Large intestine (tissue), 3 donors: ENCODE measurements around the gene CEP250. TPM values are rescaled to one million over a fixed set of nuclear protein-coding genes. Genes with fewer than 3 reads are reported as not detected.
A peak's percentile ranks its signal among the peaks of the same experiment; 100 is the strongest.

Experiments used
- DNase-seq, 2 donors: peaks; one replicate each; pipeline versions ENCODE4 v3.0.0 to v3.0.0-alpha.2; 2013
- H3K27ac ChIP-seq: one replicate; pipeline ENCODE4 v1.5.1; 2013; ENCODE audit warnings: low read length
- H3K27me3 ChIP-seq: 2 replicates; pipeline ENCODE4 v1.6.1; 2013; ENCODE audit warnings: low read length; ENCODE audit not compliant: control insufficient read depth, insufficient read depth
- H3K36me3 ChIP-seq: 2 replicates; pipeline ENCODE4 v1.6.1; 2013; ENCODE audit warnings: low read length; ENCODE audit not compliant: control insufficient read depth, insufficient read depth
- H3K4me1 ChIP-seq: one replicate; pipeline ENCODE4 v1.6.1; 2013; ENCODE audit warnings: low read length; ENCODE audit not compliant: control insufficient read depth, insufficient read depth
- H3K4me3 ChIP-seq: one replicate; pipeline ENCODE4 v1.5.1; 2013; ENCODE audit warnings: low read length
- H3K9me3 ChIP-seq: one replicate; pipeline ENCODE4 v1.6.1; 2013; ENCODE audit warnings: mild to moderate bottlenecking, low read depth, low read length, moderate library complexity; ENCODE audit not compliant: control insufficient read depth
- whole genome bisulfite sequencing: methylation state at CpG from one replicate; pipeline ENCODE4 v1.1.5; 2013; ENCODE audit warnings: low lambda C conversion rate; ENCODE audit not compliant: insufficient coverage; 5-methylcytosine and 5-hydroxymethylcytosine counted together
- polyA plus RNA-seq: library from polyadenylated mRNA; unstranded; fragments of 120-200 nt; gene quantifications from one replicate; pipeline ENCODE4 v1.2.1, GENCODE V29; 2013

CEP250 gene
- polyA plus RNA-seq, 1 donor = 31.0 TPM

- DNase-seq = no peak
- no peaks in the 10 kb centered on the region for H3K9me3 ChIP-seq
- H3K4me1 ChIP-seq = no peaks in the 10 kb centered on the region
- H3K36me3 ChIP-seq = peaks cover 12% of the 10 kb centered on the region
- no peaks in the 10 kb centered on the region for H3K27me3 ChIP-seq
- WGBS = no CpG with 5 or more reads among the region's 9 CpGs
- H3K27ac ChIP-seq = no peak overlapping the region
- H3K4me3 ChIP-seq = no peak overlapping the region
Measured at GRCh38 chr20:35518955-35519354, 63.6 kb downstream of the CEP250 start.

- H3K36me3 ChIP-seq = no peaks in the 10 kb centered on the region
- H3K27me3 ChIP-seq = no peaks in the 10 kb centered on the region
- no peaks in the 10 kb centered on the region for H3K4me1 ChIP-seq
- no peak for DNase-seq
- WGBS = no CpG with 5 or more reads among the region's 6 CpGs
- H3K4me3 ChIP-seq = no peak overlapping the region
- H3K9me3 ChIP-seq = no peaks in the 10 kb centered on the region
- no peak overlapping the region for H3K27ac ChIP-seq
Measured at GRCh38 chr20:35523298-35523888, 68.0 kb downstream of the CEP250 start.

GRCh38 chr20:35525639-35526038, 70.2 kb downstream of the CEP250 start:
- no CpG with 5 or more reads among the region's 1 CpG for WGBS
- H3K9me3 ChIP-seq = no peaks in the 10 kb centered on the region
- H3K27me3 ChIP-seq = no peaks in the 10 kb centered on the region
- H3K36me3 ChIP-seq = no peaks in the 10 kb centered on the region
- no peak for DNase-seq
- H3K4me3 ChIP-seq = no peak overlapping the region
- H3K27ac ChIP-seq = no peak overlapping the region
- H3K4me1 ChIP-seq = no peaks in the 10 kb centered on the region

- WGBS = 60% methylated on average over 2 of the region's 12 CpGs
Measured at GRCh38 chr20:35527122-35527769, 71.8 kb downstream of the CEP250 start.

GRCh38 chr20:35529552-35529951, 74.2 kb downstream of the CEP250 start, which contains the start of gene C20orf173:
C20orf173 (minus strand) TSS chr20:35529652; CDS start chr20:35529373, 279 bp downstream.
- WGBS = no CpG with 5 or more reads among the region's 2 CpGs
- H3K9me3 ChIP-seq = no peaks in the 10 kb centered on the region
- no peaks in the 10 kb centered on the region for H3K27me3 ChIP-seq
- no peak within 1 kb of the TSS for H3K4me3 ChIP-seq
- H3K36me3 ChIP-seq = no peaks in the 10 kb centered on the region
- DNase-seq = no peak
- no peaks in the 10 kb centered on the region for H3K4me1 ChIP-seq
- H3K27ac ChIP-seq = no peak within 1 kb of the TSS

More at GRCh38 chr20:35527122-35527769, 71.8 kb downstream of the CEP250 start:
- H3K27ac ChIP-seq = no peak overlapping the region
- no peaks in the 10 kb centered on the region for H3K27me3 ChIP-seq
- no peaks in the 10 kb centered on the region for H3K36me3 ChIP-seq
- no peaks in the 10 kb centered on the region for H3K9me3 ChIP-seq
- DNase-seq = no peak
- no peaks in the 10 kb centered on the region for H3K4me1 ChIP-seq
- no peak overlapping the region for H3K4me3 ChIP-seq

GRCh38 chr20:35539756-35540212, 84.4 kb downstream of the CEP250 start:
- H3K4me1 ChIP-seq = peaks cover 6% of the 10 kb centered on the region
- peak; percentile 43 to 91 for DNase-seq
- no peaks in the 10 kb centered on the region for H3K27me3 ChIP-seq
- H3K9me3 ChIP-seq = peaks cover 3% of the 10 kb centered on the region
- 10% methylated on average over 2 of the region's 11 CpGs for WGBS
- H3K36me3 ChIP-seq = peaks cover 8% of the 10 kb centered on the region
- no peak overlapping the region for H3K27ac ChIP-seq
- H3K4me3 ChIP-seq = peak overlapping the region; percentile 36

GRCh38 chr20:35541118-35541782, 85.9 kb downstream of the CEP250 start:
- Histone ChIP-seq H3K36me3 (peaks cover 10% of the 10 kb centered on the region), H3K27ac (no peak overlapping the region), H3K4me1 (peaks cover 6% of the 10 kb centered on the region), H3K27me3 (no peaks in the 10 kb centered on the region), H3K9me3 (peaks cover 3% of the 10 kb centered on the region), H3K4me3 (peak overlapping the region; percentile 85)
- no peak for DNase-seq
- 93% methylated on average over 2 of the region's 13 CpGs for WGBS

- WGBS = no CpG with 5 or more reads among the region's 57 CpGs
- Histone ChIP-seq H3K27ac (peak within 1 kb of the TSS; percentile 71), H3K9me3 (peaks cover 3% of the 10 kb centered on the region), H3K4me1 (peaks cover 6% of the 10 kb centered on the region), H3K36me3 (peaks cover 13% of the 10 kb centered on the region), H3K4me3 (peak within 1 kb of the TSS; percentile 85), H3K27me3 (no peaks in the 10 kb centered on the region)
- DNase-seq = peak; percentile 96 to 97
Measured at GRCh38 chr20:35541783-35542662, 86.6 kb downstream of the CEP250 start, which contains the start of gene ERGIC3. ERGIC3 (plus strand) TSS chr20:35542078; CDS start chr20:35542098, 20 bp downstream.

GRCh38 chr20:35542990-35543389, 87.6 kb downstream of the CEP250 start:
- H3K4me3 ChIP-seq = no peak overlapping the region
- peaks cover 22% of the 10 kb centered on the region for H3K36me3 ChIP-seq
- WGBS = no CpG with 5 or more reads among the region's 1 CpG
- H3K9me3 ChIP-seq = peaks cover 3% of the 10 kb centered on the region
- no peaks in the 10 kb centered on the region for H3K27me3 ChIP-seq
- H3K27ac ChIP-seq = no peak overlapping the region
- DNase-seq = no peak
- H3K4me1 ChIP-seq = peaks cover 6% of the 10 kb centered on the region

GRCh38 chr20:35544436-35544835, 89.0 kb downstream of the CEP250 start:
- no peak overlapping the region for H3K27ac ChIP-seq
- no peak overlapping the region for H3K4me3 ChIP-seq
- WGBS = no CpG with 5 or more reads among the region's 16 CpGs
- H3K36me3 ChIP-seq = peaks cover 36% of the 10 kb centered on the region
- no peaks in the 10 kb centered on the region for H3K27me3 ChIP-seq
- peaks cover 6% of the 10 kb centered on the region for H3K4me1 ChIP-seq
- peaks cover 3% of the 10 kb centered on the region for H3K9me3 ChIP-seq
- no peak for DNase-seq
